Cerebellar nuclear complex (tissue), 1 donor: Measurements from ENCODE around the gene PTPRH.

Experiments
- DNase-seq, 2 experiments: peaks; one replicate each; lab custom pipeline; 2025; lab: John Stamatoyannopoulos, UW

Gene PTPRH

DNA sequence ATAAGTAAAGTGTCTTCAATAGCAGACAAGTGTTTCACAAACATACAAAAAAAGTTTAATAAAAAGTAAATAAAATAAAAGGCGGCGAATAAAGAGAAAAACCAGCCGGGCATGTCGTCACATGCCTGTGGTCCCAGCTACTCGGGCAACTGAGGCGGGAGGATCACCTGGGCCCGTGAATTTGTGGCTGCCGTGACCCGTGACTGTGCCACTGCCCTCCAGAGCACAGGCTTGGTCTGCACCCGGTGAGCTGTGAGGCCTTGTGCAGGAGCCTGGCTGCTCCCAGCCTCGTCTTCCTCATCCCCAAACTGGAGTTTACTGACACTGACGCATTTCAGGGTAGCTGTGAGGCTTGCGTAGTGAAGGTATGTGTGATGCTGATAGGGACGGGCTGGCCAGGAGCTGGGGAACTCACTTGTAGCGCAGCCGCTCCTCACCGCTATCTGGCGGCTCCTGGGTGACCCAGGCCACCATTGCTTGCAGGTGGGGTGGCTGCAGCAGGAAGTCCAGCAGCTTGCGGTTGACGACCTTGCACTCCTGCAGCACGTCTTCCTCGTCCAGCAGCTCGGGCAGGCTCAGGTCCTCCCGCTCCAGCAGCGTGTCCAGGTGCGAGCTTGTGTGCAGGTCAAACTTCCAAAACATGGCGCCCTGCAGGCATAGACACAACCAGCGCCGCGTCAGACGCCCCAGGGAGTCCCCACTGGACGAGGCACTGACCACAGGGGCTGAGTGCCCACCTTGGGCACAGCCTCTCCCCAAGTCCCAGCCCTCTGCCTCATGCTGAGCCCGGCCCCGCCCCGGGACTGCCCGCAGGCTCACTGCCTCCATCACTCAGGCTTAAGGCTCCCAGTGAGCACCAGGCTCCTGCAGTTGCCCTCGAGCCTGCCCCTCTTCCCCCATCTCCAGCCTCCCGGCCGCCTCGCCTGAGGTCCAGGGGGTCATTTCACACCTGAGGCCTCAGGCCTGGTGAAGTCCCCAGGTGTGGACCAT lies 37.5 kb upstream of the PTPRH start:
- DNase-seq, result no peak

DNA sequence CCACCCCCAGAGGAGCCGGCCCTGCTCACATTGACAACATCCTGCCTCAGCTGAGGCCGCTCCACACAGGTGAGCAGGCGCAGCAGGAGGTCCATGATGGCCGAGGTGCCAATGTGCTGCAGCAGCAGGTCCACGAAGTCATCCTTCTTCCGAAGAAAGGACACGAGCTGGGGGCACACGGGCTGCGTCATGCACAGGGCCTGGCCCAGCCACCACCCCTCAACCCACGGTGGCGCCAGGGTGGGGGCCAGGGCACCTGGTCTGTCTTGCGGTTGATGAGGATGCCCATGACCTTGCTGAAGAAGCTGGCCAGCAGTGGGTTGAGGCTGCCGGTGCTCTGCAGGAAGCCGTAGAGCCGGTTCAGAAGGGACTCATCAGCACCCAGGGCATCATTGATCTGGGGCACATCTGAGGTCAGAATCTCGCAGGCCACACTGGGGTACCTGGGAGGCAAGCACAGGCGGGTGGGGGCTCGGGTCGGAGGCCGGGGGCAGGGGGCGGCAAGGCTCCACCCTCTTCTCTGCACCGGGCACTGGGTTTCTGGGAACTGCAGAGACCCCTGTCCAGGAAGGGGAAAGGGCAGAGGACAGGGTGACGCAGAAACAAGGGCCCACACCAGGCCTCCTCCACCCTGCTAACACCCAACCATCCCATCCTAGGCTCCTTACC lies 36.1 kb upstream of the PTPRH start:
- DNase-seq, result no peak

DNA sequence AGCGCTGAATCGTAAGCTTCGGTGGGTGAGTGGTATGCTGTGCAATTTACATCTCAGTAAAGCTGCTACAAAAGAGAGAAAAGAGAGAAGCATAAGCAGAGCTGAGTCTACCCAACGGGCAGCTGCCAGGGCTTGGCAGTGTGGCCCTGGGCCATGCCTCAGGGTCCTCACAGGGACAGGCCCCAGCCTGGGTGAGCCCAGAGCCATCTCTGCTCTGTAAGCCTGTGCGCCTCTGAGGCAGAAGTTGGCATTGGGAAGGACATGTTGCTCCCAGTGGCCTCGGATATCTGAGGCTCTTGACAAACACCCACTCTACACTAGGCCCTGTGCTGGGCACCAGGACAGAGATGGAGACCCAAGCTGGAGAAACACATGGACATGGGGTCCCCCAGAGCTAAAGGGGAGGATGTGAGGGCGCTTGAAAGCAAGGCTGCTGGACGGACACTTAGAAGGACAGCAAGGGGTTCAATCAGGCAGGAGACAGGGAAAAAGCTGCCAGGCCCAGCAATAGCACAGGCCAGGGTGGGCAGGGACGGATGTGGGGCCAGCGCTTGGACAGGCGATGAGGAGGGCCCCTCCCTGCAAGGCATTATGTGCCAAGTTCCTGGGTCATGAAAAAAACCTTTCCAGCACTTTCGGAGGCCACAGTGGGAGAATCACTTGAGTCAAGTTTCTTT lies 34.8 kb upstream of the PTPRH start:
- DNase-seq, result no peak

DNA sequence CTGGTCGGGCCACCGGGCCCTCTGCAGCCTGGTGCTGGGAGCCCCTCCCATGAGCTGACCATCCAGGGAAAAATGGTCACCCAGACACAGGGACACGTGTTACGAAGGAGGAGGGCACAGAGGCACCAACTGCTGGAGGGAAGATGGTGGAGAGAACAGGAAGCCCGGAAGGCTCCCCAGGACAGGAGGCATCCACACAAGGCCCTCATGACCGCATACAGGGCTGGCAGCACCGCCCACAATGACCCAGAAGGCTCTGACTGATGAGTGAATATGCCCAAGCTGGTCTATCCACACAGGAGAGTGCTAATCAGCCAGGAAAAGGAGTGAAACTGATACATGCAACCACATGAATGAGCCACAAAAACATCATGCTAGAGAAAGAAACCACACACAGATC lies 33.2 kb upstream of the PTPRH start:
- DNase-seq, result no peak

DNA sequence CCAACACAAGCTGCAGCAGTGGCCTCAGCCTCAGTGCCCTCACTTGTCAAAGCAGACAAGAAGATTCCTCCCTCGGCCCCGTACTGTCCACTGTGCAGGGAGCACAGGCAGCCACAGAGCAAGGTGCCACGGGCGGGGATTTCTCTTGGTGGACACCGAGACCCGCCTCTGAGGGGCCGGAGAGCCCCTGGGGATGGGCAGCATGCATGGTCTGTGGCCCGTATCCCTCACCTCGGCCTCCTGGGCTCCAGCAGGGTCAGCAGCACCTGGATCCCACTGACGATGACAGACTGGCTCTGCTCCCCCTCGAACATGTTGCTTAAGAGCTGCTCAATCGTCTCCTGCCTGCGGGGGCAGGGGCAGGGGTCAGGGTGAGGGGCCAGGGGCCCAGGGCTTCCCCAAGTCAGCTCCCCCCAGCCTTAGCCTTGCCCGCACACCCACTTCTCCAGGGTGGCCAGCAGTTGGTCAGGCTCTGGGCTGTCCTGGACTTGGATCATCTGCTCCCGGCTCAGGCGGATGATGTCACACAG lies 32.7 kb upstream of the PTPRH start:
- no peak for DNase-seq

DNA sequence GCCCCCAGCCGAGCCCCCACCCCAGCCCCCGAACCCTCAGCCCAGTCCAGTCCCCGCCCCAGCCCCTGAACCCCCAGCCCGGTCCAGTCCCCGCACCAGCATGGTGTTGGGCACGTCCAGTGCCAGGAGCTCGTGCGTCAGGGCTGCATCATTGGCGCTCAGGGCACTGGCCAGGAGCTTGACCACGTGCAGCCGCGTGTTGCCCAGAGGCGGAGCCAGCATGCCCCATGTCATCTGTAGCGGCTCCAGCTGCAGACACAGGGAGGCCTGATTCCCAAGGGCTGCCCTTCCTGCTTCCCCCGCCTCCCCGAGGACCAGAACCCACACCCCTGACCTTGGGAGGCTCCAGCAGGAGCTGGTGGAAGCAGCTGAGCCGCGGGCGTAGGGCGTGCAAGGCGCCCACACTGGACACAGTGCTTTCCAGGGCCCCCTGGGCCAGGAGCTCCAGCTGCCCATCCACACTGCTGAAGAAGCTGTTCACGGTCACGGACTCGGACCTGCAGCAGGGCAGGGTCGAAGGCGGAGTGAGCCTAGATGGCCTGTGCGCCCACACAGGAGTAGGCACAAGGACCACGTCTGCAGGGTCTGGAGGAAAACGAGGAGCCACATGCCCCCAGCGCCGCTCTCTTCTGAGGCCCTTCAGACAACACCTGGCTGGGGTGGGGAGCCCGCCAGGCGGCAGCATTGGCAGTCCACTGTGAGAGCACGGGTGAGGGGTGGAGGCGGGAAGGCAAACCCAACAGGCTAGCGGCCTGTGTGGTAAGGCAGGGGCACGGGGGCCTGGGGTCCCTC lies 32.0 kb upstream of the PTPRH start:
- no peak for DNase-seq

GRCh38 chr19:55240713-55241020 lies 31.4 kb upstream of the PTPRH start:
- no peak for DNase-seq

- no peak for DNase-seq
These were observed 29.7 kb upstream of the PTPRH start for GRCh38 chr19:55239004-55239403.

DNA sequence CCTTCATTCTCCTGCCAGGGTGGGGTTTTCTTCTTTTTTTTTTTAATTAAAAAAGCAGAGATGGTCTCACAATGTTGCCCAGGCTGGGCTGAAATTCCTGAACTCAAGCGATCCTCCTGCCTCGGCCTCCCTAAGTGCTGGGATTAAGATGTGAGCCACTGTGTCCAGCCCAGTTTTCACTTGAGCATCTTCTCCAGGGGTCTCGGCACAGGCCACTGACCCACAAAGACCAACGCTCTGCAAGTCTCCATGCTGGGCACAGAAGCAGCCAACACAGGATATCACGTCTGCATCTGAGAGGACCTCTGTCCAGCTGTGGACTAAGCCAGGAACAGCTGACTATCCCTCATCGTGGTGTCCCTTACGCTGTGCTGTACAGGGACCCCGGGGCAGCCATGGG lies 28.7 kb upstream of the PTPRH start:
- no peak for DNase-seq

GRCh38 chr19:55232986-55233385 lies 23.7 kb upstream of the PTPRH start:
- no peak for DNase-seq

GRCh38 chr19:55232286-55232602 lies 22.9 kb upstream of the PTPRH start:
- DNase-seq, result no peak

GRCh38 chr19:55231391-55232285 lies 22.3 kb upstream of the PTPRH start:
- no peak for DNase-seq

- DNase-seq, result no peak
These were observed 21.5 kb upstream of the PTPRH start for GRCh38 chr19:55230780-55231179.

GRCh38 chr19:55230329-55230728 lies 21.0 kb upstream of the PTPRH start:
- no peak for DNase-seq

- DNase-seq, result no peak
These were observed 20.5 kb upstream of the PTPRH start for GRCh38 chr19:55229789-55230182.

GRCh38 chr19:55229145-55229788 lies 20.0 kb upstream of the PTPRH start:
- no peak for DNase-seq

DNA sequence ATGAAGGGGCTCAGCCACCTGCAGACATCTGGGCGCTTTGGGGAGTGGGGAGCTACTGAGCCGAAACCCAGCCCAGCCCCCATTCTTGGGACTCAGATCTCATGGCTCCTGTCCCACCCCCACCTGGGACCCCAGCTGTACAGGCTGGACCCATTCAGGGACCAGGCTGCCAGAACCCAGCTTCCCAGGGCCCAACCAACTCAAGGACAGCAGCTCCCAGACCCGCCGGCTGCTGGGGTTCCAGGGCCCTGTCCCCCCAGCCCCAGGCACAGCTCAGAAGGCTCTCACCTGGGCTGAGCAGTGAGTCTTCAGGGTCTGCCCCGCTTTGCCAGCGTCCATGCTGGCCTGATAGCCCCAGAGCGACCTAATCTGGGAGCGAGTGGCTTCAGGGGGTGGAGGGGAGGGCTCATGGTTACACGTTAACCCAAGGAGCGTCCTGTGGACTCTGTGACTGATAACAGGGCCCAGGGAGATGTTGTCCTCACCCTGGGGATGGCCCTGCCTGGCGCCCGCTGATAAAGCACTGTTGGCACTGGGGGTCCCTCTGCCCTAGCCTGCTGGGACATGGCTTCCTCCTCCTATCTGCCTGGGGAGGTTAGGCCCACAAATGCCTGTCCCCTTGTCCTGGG lies 19.2 kb upstream of the PTPRH start, which contains the start of gene TMEM86B:
Gene TMEM86B, minus strand, starts transcription at position 361 of the 629 bp plus-strand sequence. Its CDS starts 22 bp downstream, at position 339.
- DNase-seq, result no peak

DNA sequence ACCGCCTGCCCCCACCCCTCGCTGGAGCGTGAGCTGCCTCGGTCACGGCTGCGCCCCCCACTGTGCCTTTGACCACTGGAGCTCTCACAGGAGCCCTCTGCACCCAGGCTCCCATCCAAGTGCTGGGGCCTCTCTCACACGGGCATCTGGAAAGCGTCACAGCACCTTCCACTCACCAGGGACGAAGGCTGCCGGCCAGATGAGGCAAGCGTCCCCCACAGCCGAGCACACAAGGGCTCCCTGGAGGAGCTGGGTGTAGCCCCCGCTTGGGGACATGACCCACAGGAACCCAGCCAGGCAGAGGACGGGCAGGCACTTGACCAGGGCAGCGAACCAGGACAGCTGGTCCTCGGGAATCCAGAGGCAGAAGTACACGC lies 18.7 kb upstream of the PTPRH start:
- no peak for DNase-seq

GRCh38 chr19:55227241-55228014 lies 18.1 kb upstream of the PTPRH start:
- no peak for DNase-seq
